Measurements from ENCODE around the gene SUMO3. TPM values are rescaled to one million over a fixed set of nuclear protein-coding genes. Genes with fewer than 3 reads are reported as not detected.

SUMO3 gene
- total RNA-seq, 1 experiment from 2014 or later = 82.9 TPM

DNA sequence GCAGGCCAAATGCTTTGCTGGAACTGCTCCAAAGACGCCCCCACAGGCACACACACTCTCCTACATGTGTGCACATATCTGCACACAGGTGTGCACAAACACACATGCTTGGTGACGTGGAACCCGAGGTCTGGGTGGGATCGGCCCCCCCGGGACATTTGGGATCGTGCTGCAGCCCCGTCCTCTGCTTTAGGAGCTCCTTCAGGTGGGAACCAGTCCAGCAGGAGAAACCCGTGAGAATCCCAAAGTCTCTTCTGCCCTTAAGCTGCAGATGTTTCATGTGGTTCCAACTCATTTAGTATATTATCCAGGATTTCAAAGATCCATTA lies 54.8 kb downstream of the SUMO3 start:
- Mint-ChIP-seq H3K4me1 (peaks cover 43 to 54% of the 10 kb centered on the region in 2 experiments), H3K36me3 (ENCODE audit: insufficient read depth in 1 of 3, low read depth in 3 of 3) (peaks cover 0 to 4% (median 0%) of the 10 kb centered on the region in 3 experiments; a peak in 2 of 7 replicates), H3K27me3 (ENCODE audit: low read depth) (peaks cover 1% of the 10 kb centered on the region; the same call in 1 of the 2 replicates), H3K9me3 (no peaks in the 10 kb centered on the region), H3K27ac (no peak overlapping the region), H3K4me3 (no peak overlapping the region)
- H3K27me3 ChIP-seq (ENCODE audit: insufficient read depth, low read length) = no peaks in the 10 kb centered on the region
- H2BK5ac ChIP-seq (ENCODE audit: insufficient read length, low read length) = no peak overlapping the region
- no peak overlapping the region for H3K23ac ChIP-seq (ENCODE audit: insufficient read length, low read depth, low read length)
- no peak overlapping the region for H2AFZ ChIP-seq (ENCODE audit: low read length)
- no peak overlapping the region for H2BK15ac ChIP-seq (ENCODE audit: low read depth, low read length)
- H3K9me3 ChIP-seq (ENCODE audit: control insufficient read depth, low read depth, low read length) = no peaks in the 10 kb centered on the region
- no peak overlapping the region for H4K91ac ChIP-seq (ENCODE audit: insufficient read length, low read depth, low read length)
- H4K5ac ChIP-seq (ENCODE audit: insufficient read length, low read depth, low read length) = no peak overlapping the region
- H3K4ac ChIP-seq (ENCODE audit: low read depth, low read length) = no peak overlapping the region
- H3K4me1 ChIP-seq (ENCODE audit: insufficient read depth, low read length) = no peaks in the 10 kb centered on the region; the same call in 1 of the 2 replicates
- H2BK20ac ChIP-seq (ENCODE audit: low read depth, low read length, poor library complexity, severe bottlenecking) = no peak overlapping the region
- DNase-seq = no peak
- H4K8ac ChIP-seq (replicated peaks; ENCODE audit: insufficient read length, low read depth, low read length) = no peak overlapping the region
- WGBS (ENCODE audit: extremely low coverage, insufficient read length, low lambda C conversion rate) = no CpG with 5 or more reads among the region's 8 CpGs
- H2BK12ac ChIP-seq (ENCODE audit: insufficient read length, low read depth, low read length) = no peak overlapping the region
- H3K18ac ChIP-seq (ENCODE audit: insufficient read length, low read depth, low read length) = no peak overlapping the region
- no peak overlapping the region for H3K56ac ChIP-seq (ENCODE audit: insufficient read length, low read depth, low read length)
- no peaks in the 10 kb centered on the region for H3K79me2 ChIP-seq (ENCODE audit: insufficient read depth, low read length)
- no peak overlapping the region for H3K4me2 ChIP-seq (ENCODE audit: insufficient read depth, insufficient read length, low read length)
- TF ChIP-seq CTCF (conservative IDR thresholded peaks at IDR 0.05) = no peak
- no peaks in the 10 kb centered on the region for H3K23me2 ChIP-seq (ENCODE audit: insufficient read length, low read depth, low read length, poor library complexity, severe bottlenecking)
- H4K20me1 ChIP-seq (ENCODE audit: control insufficient read depth, insufficient read depth, insufficient read length) = no peaks in the 10 kb centered on the region
- no peaks in the 10 kb centered on the region for H3K79me1 ChIP-seq (ENCODE audit: insufficient read depth, low read depth, low read length, poor library complexity, severe bottlenecking)
- H2BK120ac ChIP-seq (ENCODE audit: low read depth, low read length, poor library complexity, severe bottlenecking) = no peak overlapping the region
- H2AK5ac ChIP-seq (ENCODE audit: insufficient read length, low read length) = no peak overlapping the region
- no peak overlapping the region for H3T11ph ChIP-seq (ENCODE audit: low read length)
- H3K14ac ChIP-seq (ENCODE audit: insufficient read depth, low read length) = no peak overlapping the region
- H3K9ac ChIP-seq (ENCODE audit: extremely low read depth, insufficient read length, low read length) = no peak overlapping the region
- no peak overlapping the region for H3K27ac ChIP-seq (ENCODE audit: insufficient read length, low read depth, low read length)
